Kidney capillary endothelial cell (primary cell): ENCODE measurements around the gene ASF1B.
"Not testable (repeated sequence)": the region's sequence is repeated elsewhere in the genome, so short reads cannot be mapped to it uniquely, and the experiment has no call there.

Source experiments
- DNase-seq: peaks from one replicate; pipeline ENCODE4 v3.0.0-alpha.2; 2018; ENCODE audit warnings: low spot score

The ASF1B gene

GRCh38 chr19:14136509-14137281 lies at the start of gene ASF1B:
Gene ASF1B, minus strand, starts transcription at chr19:14136589. Its CDS starts 133 bp downstream, at chr19:14136456.
- peak; percentile 100 for DNase-seq

GRCh38 chr19:14185691-14186090 lies 49.3 kb upstream of the ASF1B start:
- DNase-seq, result not testable (repeated sequence)

GRCh38 chr19:14185158-14185557 lies 48.8 kb upstream of the ASF1B start:
- DNase-seq, result no peak

GRCh38 chr19:14183741-14184350 lies 47.5 kb upstream of the ASF1B start:
- DNase-seq, result no peak

- no peak for DNase-seq
Observed at GRCh38 chr19:14182476-14182875, 46.1 kb upstream of the ASF1B start.

GRCh38 chr19:14181906-14182305 lies 45.5 kb upstream of the ASF1B start:
- DNase-seq, result no peak

GRCh38 chr19:14181199-14181598 lies 44.8 kb upstream of the ASF1B start:
- not testable (repeated sequence) for DNase-seq

GRCh38 chr19:14177496-14178074 lies 41.2 kb upstream of the ASF1B start:
- DNase-seq, result no peak

GRCh38 chr19:14175351-14175792 lies 39.0 kb upstream of the ASF1B start:
- DNase-seq, result no peak

- DNase-seq, result no peak
Observed at GRCh38 chr19:14174883-14175282, 38.5 kb upstream of the ASF1B start.

GRCh38 chr19:14168993-14169392 lies 32.6 kb upstream of the ASF1B start:
- DNase-seq, result no peak

- no peak for DNase-seq
Observed at GRCh38 chr19:14168259-14168972, 32.0 kb upstream of the ASF1B start.

- DNase-seq, result no peak
Observed at GRCh38 chr19:14167576-14168138, 31.3 kb upstream of the ASF1B start.

GRCh38 chr19:14166999-14167575 lies 30.7 kb upstream of the ASF1B start:
- no peak for DNase-seq

- DNase-seq, result no peak
Observed at GRCh38 chr19:14165990-14166830, 29.8 kb upstream of the ASF1B start.

- DNase-seq, result no peak
Observed at GRCh38 chr19:14164724-14165493, 28.5 kb upstream of the ASF1B start.

GRCh38 chr19:14164082-14164481 lies 27.7 kb upstream of the ASF1B start:
- no peak for DNase-seq

- DNase-seq, result no peak
Observed at GRCh38 chr19:14162871-14163297, 26.5 kb upstream of the ASF1B start.

GRCh38 chr19:14161305-14161704 lies 24.9 kb upstream of the ASF1B start:
- DNase-seq, result no peak
